Measurements from ENCODE around the gene OR52H1.

- TF ChIP-seq CTCF (IDR thresholded peaks at IDR 0.05): no peak
- no peak for TF ChIP-seq POLR2A (IDR thresholded peaks at IDR 0.05)
Observed at GRCh38 chr11:5507933-5508305, 40.4 kb downstream of the OR52H1 start.
